Measurements from ENCODE around the gene SMG5. TPM values are rescaled to one million over a fixed set of nuclear protein-coding genes. Genes with fewer than 3 reads are reported as not detected.
"Not testable (repeated sequence)": the region's sequence is repeated elsewhere in the genome, so short reads cannot be mapped to it uniquely, and the experiment has no call there.

Gene SMG5, protein sequence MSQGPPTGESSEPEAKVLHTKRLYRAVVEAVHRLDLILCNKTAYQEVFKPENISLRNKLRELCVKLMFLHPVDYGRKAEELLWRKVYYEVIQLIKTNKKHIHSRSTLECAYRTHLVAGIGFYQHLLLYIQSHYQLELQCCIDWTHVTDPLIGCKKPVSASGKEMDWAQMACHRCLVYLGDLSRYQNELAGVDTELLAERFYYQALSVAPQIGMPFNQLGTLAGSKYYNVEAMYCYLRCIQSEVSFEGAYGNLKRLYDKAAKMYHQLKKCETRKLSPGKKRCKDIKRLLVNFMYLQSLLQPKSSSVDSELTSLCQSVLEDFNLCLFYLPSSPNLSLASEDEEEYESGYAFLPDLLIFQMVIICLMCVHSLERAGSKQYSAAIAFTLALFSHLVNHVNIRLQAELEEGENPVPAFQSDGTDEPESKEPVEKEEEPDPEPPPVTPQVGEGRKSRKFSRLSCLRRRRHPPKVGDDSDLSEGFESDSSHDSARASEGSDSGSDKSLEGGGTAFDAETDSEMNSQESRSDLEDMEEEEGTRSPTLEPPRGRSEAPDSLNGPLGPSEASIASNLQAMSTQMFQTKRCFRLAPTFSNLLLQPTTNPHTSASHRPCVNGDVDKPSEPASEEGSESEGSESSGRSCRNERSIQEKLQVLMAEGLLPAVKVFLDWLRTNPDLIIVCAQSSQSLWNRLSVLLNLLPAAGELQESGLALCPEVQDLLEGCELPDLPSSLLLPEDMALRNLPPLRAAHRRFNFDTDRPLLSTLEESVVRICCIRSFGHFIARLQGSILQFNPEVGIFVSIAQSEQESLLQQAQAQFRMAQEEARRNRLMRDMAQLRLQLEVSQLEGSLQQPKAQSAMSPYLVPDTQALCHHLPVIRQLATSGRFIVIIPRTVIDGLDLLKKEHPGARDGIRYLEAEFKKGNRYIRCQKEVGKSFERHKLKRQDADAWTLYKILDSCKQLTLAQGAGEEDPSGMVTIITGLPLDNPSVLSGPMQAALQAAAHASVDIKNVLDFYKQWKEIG
- total RNA-seq (ENCODE audit: low replicate concordance) = 45.9 and 84.5 TPM in 2 replicates

DNA sequence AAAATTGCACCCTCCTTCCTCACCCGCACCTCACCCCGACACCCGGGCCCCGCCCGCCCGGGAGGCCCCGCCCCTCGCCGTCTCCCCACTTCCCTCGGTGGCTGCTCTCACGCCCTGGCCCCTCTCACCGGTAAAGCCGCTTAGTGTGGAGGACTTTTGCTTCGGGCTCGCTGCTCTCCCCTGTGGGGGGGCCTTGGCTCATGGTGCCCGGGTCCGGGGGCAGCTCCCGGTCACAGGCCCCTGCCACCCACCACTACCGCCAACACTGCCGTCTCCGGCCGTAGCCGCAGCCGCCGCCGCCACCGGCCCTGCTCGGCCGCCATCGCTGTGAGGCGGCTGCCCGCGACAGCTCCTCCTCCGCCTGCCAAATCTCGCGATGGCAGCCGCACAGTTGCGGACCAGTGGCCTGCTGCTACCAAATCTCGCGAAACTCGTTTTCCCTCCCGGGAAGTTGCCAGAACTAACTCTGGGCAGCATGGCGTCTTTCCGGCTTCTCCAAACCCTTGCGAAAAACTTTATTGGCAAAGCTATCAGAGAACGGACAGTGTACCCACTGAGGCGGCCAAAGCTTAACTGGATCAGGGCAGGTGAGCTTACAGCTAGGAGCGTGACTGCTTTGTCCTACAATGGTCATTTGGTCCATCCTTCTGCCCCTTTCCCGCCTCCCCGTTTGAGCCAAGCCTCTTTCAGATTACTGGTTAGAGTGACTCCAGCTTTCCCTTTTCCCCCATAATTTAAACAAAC lies at the start of gene SMG5:
Gene SMG5, minus strand, starts transcription at position 347 of the 744 bp plus-strand sequence. Its CDS starts 145 bp downstream, at position 202.
- DNase-seq (ENCODE audit: low spot score) = peak; percentile 99
- Histone ChIP-seq H3K27ac (peak within 1 kb of the TSS; percentile 89), H4K20me1 (ENCODE audit: low read depth) (peaks cover 34% of the 10 kb centered on the region), H3K79me2 (ENCODE audit: low read depth) (peaks cover 51% of the 10 kb centered on the region), H3K4me3 (peak within 1 kb of the TSS; percentile 86), H3K36me3 (peaks cover 9% of the 10 kb centered on the region), H3K27me3 (no peaks in the 10 kb centered on the region), H3K9me3 (ENCODE audit: low read depth) (no peaks in the 10 kb centered on the region), H3K4me1 (peaks cover 14% of the 10 kb centered on the region), H3F3A (ENCODE audit: low read depth) (no peaks in the 10 kb centered on the region), H3K9ac (peak within 1 kb of the TSS; percentile 98), H3K4me2 (peak within 1 kb of the TSS; percentile 85), H2AFZ (replicated peaks) (peak within 1 kb of the TSS; percentile 77)
- Mint-ChIP-seq H3K4me3 (peak within 1 kb of the TSS; percentile 90), H3K36me3 (peaks cover 6% of the 10 kb centered on the region), H3K27ac (peak within 1 kb of the TSS; percentile 97), H3K9me3 (no peaks in the 10 kb centered on the region), H3K27me3 (ENCODE audit: insufficient read depth, low read depth) (peaks cover 2% of the 10 kb centered on the region), H3K4me1 (peaks cover 23% of the 10 kb centered on the region)
- no peak for TF ChIP-seq EZH2phosphoT487 (IDR thresholded peaks at IDR 0.05)
- TF ChIP-seq, protein P1, sequence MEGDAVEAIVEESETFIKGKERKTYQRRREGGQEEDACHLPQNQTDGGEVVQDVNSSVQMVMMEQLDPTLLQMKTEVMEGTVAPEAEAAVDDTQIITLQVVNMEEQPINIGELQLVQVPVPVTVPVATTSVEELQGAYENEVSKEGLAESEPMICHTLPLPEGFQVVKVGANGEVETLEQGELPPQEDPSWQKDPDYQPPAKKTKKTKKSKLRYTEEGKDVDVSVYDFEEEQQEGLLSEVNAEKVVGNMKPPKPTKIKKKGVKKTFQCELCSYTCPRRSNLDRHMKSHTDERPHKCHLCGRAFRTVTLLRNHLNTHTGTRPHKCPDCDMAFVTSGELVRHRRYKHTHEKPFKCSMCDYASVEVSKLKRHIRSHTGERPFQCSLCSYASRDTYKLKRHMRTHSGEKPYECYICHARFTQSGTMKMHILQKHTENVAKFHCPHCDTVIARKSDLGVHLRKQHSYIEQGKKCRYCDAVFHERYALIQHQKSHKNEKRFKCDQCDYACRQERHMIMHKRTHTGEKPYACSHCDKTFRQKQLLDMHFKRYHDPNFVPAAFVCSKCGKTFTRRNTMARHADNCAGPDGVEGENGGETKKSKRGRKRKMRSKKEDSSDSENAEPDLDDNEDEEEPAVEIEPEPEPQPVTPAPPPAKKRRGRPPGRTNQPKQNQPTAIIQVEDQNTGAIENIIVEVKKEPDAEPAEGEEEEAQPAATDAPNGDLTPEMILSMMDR (IDR thresholded peaks at IDR 0.05) = no peak
- no peak for TF ChIP-seq EZH2 (IDR thresholded peaks at IDR 0.05)

DNA sequence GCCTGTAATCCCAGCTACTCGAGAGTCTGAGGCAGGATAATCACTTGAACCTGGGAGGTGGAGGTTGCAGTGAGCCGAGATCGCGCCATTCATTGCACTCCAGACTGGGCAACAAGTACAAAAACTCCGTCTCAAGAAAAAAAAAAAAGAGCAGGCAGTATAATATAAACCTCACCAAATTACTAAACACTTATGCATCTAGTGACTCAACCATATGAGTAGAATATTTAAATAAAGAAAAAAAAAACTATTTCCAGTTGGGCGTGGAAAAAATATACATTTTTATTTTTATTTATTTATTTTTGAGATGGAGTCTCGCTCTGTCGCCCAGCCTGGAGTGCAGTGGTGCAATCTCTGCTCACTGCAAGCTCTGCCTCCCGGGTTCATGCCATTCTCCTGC lies 40.6 kb upstream of the SMG5 start:
- not testable (repeated sequence) for H3K27ac ChIP-seq; H3K9me3 Mint-ChIP-seq; H3K4me1 ChIP-seq; H4K20me1 ChIP-seq (ENCODE audit: low read depth); H3K9ac ChIP-seq; H3K9me3 ChIP-seq (ENCODE audit: low read depth); H3K27me3 Mint-ChIP-seq (ENCODE audit: insufficient read depth, low read depth); H3K4me3 ChIP-seq; H2AFZ ChIP-seq (replicated peaks); DNase-seq (ENCODE audit: low spot score); H3K4me1 Mint-ChIP-seq; H3K27me3 ChIP-seq; H3K79me2 ChIP-seq (ENCODE audit: low read depth); H3K27ac Mint-ChIP-seq; H3K4me3 Mint-ChIP-seq; H3K4me2 ChIP-seq
- H3K36me3 Mint-ChIP-seq = peaks cover 15% of the 10 kb centered on the region
- Histone ChIP-seq H3K36me3 (peaks cover 37% of the 10 kb centered on the region), H3F3A (ENCODE audit: low read depth) (peaks cover 26% of the 10 kb centered on the region)

DNA sequence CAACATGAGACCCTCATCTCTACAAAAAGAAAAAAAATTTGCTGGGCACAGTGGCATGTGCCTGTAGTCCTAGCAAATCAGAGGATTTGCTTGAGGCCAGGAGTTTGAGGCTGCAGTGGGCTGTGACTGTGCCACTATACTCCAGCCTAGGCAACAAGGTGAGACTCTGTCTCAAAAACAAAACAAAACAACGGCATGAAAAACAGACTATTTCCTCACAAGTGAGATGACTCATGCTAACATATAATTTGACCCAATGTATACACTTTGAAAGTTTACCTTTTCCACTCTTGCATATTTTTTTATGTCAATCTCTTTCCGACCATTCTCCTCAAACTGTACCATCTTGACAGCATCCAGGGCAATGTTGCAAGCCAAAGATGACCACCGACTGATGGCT lies 37.9 kb upstream of the SMG5 start:
- H3K36me3 Mint-ChIP-seq = peaks cover 26% of the 10 kb centered on the region
- Histone ChIP-seq H3K9me3 (ENCODE audit: low read depth) (no peaks in the 10 kb centered on the region), H3K36me3 (peaks cover 53% of the 10 kb centered on the region), H3K27ac (no peak overlapping the region), H2AFZ (replicated peaks) (no peak overlapping the region), H3K9ac (no peak overlapping the region), H3K27me3 (no peaks in the 10 kb centered on the region), H4K20me1 (ENCODE audit: low read depth) (no peaks in the 10 kb centered on the region), H3K4me2 (no peak overlapping the region), H3K79me2 (ENCODE audit: low read depth) (peaks cover under 1% of the 10 kb centered on the region), H3K4me1 (no peaks in the 10 kb centered on the region), H3K4me3 (no peak overlapping the region), H3F3A (ENCODE audit: low read depth) (peaks cover 25% of the 10 kb centered on the region)
- no peaks in the 10 kb centered on the region for H3K27me3 Mint-ChIP-seq (ENCODE audit: insufficient read depth, low read depth)
- no peak for DNase-seq (ENCODE audit: low spot score)
- TF ChIP-seq, protein P1 (IDR thresholded peaks at IDR 0.05) = no peak
- TF ChIP-seq EZH2 (IDR thresholded peaks at IDR 0.05) (no peak), EZH2phosphoT487 (IDR thresholded peaks at IDR 0.05) (no peak)
- no peak overlapping the region for H3K4me3 Mint-ChIP-seq
- H3K27ac Mint-ChIP-seq = no peak overlapping the region
- no peaks in the 10 kb centered on the region for H3K4me1 Mint-ChIP-seq
- H3K9me3 Mint-ChIP-seq = no peaks in the 10 kb centered on the region

Data from neural progenitor cell (in vitro differentiated cells).